Ishikawa (cell line): ENCODE data around the gene CTU1.

Experiments
- CEBPB ChIP-seq: IDR thresholded peaks from 2 replicates; pipeline ENCODE4 v1.6.1; 2012
- CREB1 ChIP-seq: IDR thresholded peaks from 2 replicates; pipeline ENCODE4 v1.6.1; 2012; ENCODE audit warnings: low read depth
- EP300 ChIP-seq: IDR thresholded peaks from 2 replicates; pipeline ENCODE4 v1.6.1; 2012; ENCODE audit warnings: borderline replicate concordance
- MAX ChIP-seq: IDR thresholded peaks from 2 replicates; pipeline ENCODE4 v1.6.1; 2012
- RAD21 ChIP-seq: IDR thresholded peaks from 2 replicates; pipeline ENCODE4 v1.6.1; 2012; ENCODE audit warnings: low read depth
- REST ChIP-seq: IDR thresholded peaks from 2 replicates; pipeline ENCODE4 v1.6.1; 2012; ENCODE audit warnings: low read depth, mild to moderate bottlenecking
- TAF1 ChIP-seq: IDR thresholded peaks from 2 replicates; pipeline ENCODE4 v1.6.1; 2012; ENCODE audit warnings: low read depth, mild to moderate bottlenecking
- TCF12 ChIP-seq: IDR thresholded peaks from 2 replicates; pipeline ENCODE4 v1.6.1; 2012; ENCODE audit warnings: low read depth
- TEAD4 ChIP-seq: IDR thresholded peaks from 2 replicates; pipeline ENCODE4 v1.6.1; 2012
- YY1 ChIP-seq: IDR thresholded peaks from 2 replicates; pipeline ENCODE4 v1.6.1; 2012; ENCODE audit warnings: low read depth

- TF ChIP-seq TAF1 (no peak), YY1 (no peak), RAD21 (no peak), TEAD4 (no peak), TCF12 (no peak), REST (no peak), CEBPB (no peak), MAX (no peak), EP300 (no peak), CREB1 (no peak)
Measured at GRCh38 chr19:51127032-51127431, 18.8 kb upstream of the CTU1 start.
